Effector memory CD4-positive, alpha-beta T cell (primary cell): ENCODE measurements around the gene B4GAT1.

ENCODE experiments used
- DNase-seq, 3 donors: peaks; one replicate each; pipeline ENCODE4 v3.0.0-alpha.2; 2020
- H3K27ac ChIP-seq: 2 replicates; pipeline ENCODE4 v1.7.0; 2013; ENCODE audit warnings: mild to moderate bottlenecking, low read length, moderate library complexity; ENCODE audit not compliant: insufficient read depth, poor library complexity, severe bottlenecking
- H3K27me3 ChIP-seq: replicated peaks from 2 replicates; pipeline ENCODE4 v1.7.0; 2013; ENCODE audit warnings: mild to moderate bottlenecking, low read length; ENCODE audit not compliant: insufficient read depth, control insufficient read depth, poor library complexity, severe bottlenecking
- H3K36me3 ChIP-seq: 2 replicates; pipeline ENCODE4 v1.7.0; 2013; ENCODE audit warnings: mild to moderate bottlenecking, low read length, moderate library complexity; ENCODE audit not compliant: control insufficient read depth, insufficient read depth
- H3K4me1 ChIP-seq: 2 replicates; pipeline ENCODE4 v1.7.0; 2013; ENCODE audit warnings: low read length, mild to moderate bottlenecking; ENCODE audit not compliant: control insufficient read depth, insufficient read depth, poor library complexity, severe bottlenecking
- H3K4me3 ChIP-seq: 2 replicates; pipeline ENCODE4 v1.7.0; 2013; ENCODE audit warnings: low read length, low read depth, mild to moderate bottlenecking; ENCODE audit not compliant: insufficient read depth, poor library complexity, severe bottlenecking
- H3K9me3 ChIP-seq: 2 replicates; pipeline ENCODE4 v1.7.0; 2013; ENCODE audit warnings: mild to moderate bottlenecking, low read length, moderate library complexity; ENCODE audit not compliant: control insufficient read depth

B4GAT1 gene

DNA sequence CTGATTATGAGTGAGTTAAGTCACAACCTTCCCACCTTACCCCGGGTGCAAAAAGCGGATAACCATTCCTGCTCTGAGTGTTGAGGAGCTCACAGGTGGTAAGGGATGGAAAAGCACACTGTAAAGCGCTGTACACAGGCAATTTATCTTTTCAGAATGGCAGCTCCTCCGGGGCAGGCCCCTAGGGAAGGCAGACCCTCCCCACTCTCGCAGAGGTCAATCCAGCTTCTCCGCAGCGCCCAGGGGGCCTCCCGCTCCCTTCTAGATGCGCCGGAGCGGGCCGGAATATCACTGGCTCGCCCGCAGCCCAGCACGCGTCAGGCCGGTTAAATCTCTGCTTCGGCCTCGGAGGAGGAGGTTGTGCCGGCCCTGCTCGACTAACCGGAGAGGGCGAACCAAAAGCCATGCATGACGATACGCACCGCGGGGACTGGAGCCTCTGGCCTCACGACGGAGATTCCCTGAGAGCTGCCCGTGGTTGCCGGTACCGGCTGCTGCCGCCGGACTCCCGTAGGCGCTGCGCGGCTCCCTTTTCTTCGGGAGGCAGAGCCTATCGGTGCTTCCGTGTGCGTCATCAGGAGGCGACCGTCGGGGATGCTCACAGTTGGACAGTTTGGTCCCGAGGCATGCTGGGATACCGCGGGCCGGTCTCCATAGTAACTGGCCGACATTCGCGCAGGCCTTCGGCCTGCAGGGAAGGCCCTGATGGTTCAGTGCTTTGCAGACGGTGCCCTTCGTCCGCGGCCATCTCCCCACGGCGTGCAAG is 2.7 kb downstream of the B4GAT1 start, which contains the start of gene BRMS1:
BRMS1 (minus strand) TSS at position 555 of the 766 bp plus-strand sequence. CDS start 2,870 bp downstream, outside the sequence.
- H3K27ac ChIP-seq, result peak within 1 kb of the TSS; percentile 80
- no peaks in the 10 kb centered on the region for H3K27me3 ChIP-seq
- peak within 1 kb of the TSS; percentile 86 for H3K4me3 ChIP-seq
- peak; percentile 91 to 95 (median 92) for DNase-seq
- H3K36me3 ChIP-seq, result peaks cover 24% of the 10 kb centered on the region
- peaks cover 27% of the 10 kb centered on the region for H3K4me1 ChIP-seq
- no peaks in the 10 kb centered on the region for H3K9me3 ChIP-seq

DNA sequence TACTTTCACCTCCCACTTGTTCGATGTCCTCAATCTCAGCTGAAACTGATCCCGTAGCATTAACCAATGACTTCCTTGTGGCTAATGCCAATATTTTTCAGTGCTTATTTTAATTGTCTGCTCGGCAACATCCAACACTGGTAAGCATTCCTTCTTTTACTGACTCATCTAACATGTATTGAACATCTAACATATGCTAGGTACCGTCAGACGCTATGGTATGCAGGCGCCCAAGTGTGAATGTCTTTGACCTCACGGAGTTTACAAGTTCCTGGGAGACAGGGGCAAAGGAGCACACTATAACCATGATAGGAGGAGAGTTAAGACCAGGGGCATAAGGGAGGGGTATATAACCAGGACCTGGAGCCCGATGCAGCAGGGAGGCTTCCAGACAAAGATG is 4.3 kb downstream of the B4GAT1 start:
- H3K9me3 ChIP-seq, result no peaks in the 10 kb centered on the region
- H3K4me3 ChIP-seq, result no peak overlapping the region
- H3K27me3 ChIP-seq, result no peaks in the 10 kb centered on the region
- DNase-seq, result no peak
- no peak overlapping the region for H3K27ac ChIP-seq
- peaks cover 24% of the 10 kb centered on the region for H3K4me1 ChIP-seq
- peaks cover 39% of the 10 kb centered on the region for H3K36me3 ChIP-seq

DNA sequence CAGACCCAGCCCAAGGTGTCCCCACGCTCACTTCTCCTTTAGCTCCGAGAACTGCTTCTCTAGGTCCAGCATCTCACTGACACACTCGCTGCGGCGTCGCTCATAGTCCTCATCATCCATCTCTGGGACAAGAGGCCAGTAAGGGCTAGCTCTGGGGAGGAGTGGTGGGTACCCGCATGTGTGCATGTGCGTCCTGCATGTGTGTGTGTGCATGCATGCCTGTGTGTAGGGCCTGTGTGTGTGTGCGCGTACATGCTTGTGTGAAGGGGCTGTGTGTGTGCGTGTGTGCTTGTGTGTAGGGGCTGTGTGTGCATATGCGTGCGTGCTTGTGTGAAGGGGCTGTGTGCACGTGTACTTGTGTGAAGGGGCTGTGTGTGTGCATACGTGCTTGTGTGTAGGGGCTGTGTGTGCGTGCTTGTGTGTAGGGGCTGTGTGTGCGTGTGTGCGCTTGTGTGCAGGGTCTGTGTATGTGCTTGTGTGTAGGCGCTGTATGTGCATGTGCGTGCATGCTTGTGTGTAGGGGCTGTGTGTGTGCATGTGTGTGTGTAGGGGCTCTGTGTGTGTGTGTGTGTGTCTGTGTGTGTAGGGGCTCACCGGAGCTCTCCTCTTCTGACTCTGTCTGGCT is 5.8 kb downstream of the B4GAT1 start:
- Histone ChIP-seq H3K4me3 (no peak overlapping the region), H3K4me1 (peaks cover 24% of the 10 kb centered on the region)

GRCh38 chr11:66340596-66341501 is 6.6 kb downstream of the B4GAT1 start:
- Histone ChIP-seq H3K4me3 (no peak overlapping the region), H3K4me1 (peaks cover 28% of the 10 kb centered on the region), H3K27ac (no peak overlapping the region), H3K27me3 (no peaks in the 10 kb centered on the region), H3K36me3 (peaks cover 41% of the 10 kb centered on the region), H3K9me3 (no peaks in the 10 kb centered on the region)
- DNase-seq, result no peak

More for the DNA sequence above, 5.8 kb downstream of the B4GAT1 start:
- H3K27me3 ChIP-seq, result no peaks in the 10 kb centered on the region
- DNase-seq, result no peak
- peaks cover 41% of the 10 kb centered on the region for H3K36me3 ChIP-seq
- H3K27ac ChIP-seq, result no peak overlapping the region
- H3K9me3 ChIP-seq, result no peaks in the 10 kb centered on the region

GRCh38 chr11:66339686-66340483 is 7.5 kb downstream of the B4GAT1 start:
- Histone ChIP-seq H3K36me3 (peaks cover 41% of the 10 kb centered on the region), H3K27me3 (no peaks in the 10 kb centered on the region), H3K9me3 (no peaks in the 10 kb centered on the region), H3K27ac (no peak overlapping the region), H3K4me3 (no peak overlapping the region), H3K4me1 (peaks cover 25% of the 10 kb centered on the region)
- DNase-seq, result no peak

- H3K9me3 ChIP-seq, result no peaks in the 10 kb centered on the region
- H3K4me1 ChIP-seq, result peaks cover 22% of the 10 kb centered on the region
- DNase-seq, result no peak
- H3K27me3 ChIP-seq, result no peaks in the 10 kb centered on the region
- no peak overlapping the region for H3K27ac ChIP-seq
- H3K36me3 ChIP-seq, result peaks cover 41% of the 10 kb centered on the region
- H3K4me3 ChIP-seq, result no peak overlapping the region
Measured at GRCh38 chr11:66339162-66339675, 8.2 kb downstream of the B4GAT1 start.

DNA sequence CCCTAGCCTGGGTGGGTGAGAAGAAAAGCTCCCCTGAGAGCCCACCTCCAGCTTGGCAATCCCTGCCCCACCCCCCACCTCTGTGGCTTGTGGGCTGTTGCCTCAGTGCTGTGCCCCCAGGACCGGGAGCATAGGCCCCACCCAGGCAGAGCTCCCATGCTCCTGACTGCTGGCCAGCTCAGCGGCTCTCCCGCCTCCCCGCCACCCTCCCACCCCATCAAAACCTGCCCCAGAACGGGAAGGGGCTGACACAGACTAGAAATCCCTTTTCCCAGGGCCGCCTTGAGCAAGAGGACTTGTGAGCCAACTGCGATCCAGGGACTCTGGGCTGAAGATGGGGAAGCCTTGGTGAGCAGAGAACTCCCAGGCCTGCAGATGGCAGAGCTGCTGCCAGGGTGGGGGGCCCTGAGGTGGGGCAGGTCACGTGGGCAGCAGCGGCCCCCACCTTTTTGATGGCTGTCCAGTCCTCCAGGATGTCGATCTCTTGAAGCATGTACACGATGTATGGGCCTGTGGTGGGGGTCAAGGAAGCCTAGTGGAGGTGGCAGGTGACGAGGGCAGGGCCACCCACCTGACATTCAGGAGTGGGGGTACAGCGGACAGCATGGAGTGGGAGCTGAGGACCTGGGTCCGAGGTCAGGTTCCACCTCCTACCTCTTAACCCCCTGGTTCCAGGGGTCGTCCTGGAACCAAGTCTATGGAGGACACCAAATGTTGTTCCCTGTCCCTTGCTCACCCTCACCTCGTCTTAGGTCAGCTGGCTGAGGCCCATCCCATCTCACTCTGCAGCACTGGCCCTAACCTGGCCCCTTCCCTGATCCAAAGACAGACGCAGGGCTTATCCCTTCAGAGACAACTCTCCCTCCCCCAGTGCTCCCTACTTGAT is 8.9 kb downstream of the B4GAT1 start:
- H3K27me3 ChIP-seq, result no peaks in the 10 kb centered on the region
- H3K4me3 ChIP-seq, result no peak overlapping the region
- no peak for DNase-seq
- peaks cover 41% of the 10 kb centered on the region for H3K36me3 ChIP-seq
- no peaks in the 10 kb centered on the region for H3K9me3 ChIP-seq
- no peak overlapping the region for H3K27ac ChIP-seq
- H3K4me1 ChIP-seq, result peaks cover 17% of the 10 kb centered on the region

- no peaks in the 10 kb centered on the region for H3K27me3 ChIP-seq
- peaks cover 17% of the 10 kb centered on the region for H3K4me1 ChIP-seq
- peak overlapping the region; percentile 17 for H3K27ac ChIP-seq
- H3K36me3 ChIP-seq, result peaks cover 41% of the 10 kb centered on the region
- no peak for DNase-seq
- H3K4me3 ChIP-seq, result no peak overlapping the region
- H3K9me3 ChIP-seq, result no peaks in the 10 kb centered on the region
Measured at GRCh38 chr11:66337103-66337899, 10.1 kb downstream of the B4GAT1 start.
